ENCODE results near the gene P2RX3. TPM values are rescaled to one million over a fixed set of nuclear protein-coding genes. Genes with fewer than 3 reads are reported as not detected.

The P2RX3 gene
- polyA plus RNA-seq, 3 donors: 0.02 TPM; not detected in 2

Other genes with a start within 250 kb of the P2RX3 start
- gene LRRC55, start 156.4 kb upstream of the P2RX3 start, polyA plus RNA-seq: under 1 TPM in 2 of 3 donors, not detected in 1; 0.10 to 0.18 TPM
- 1 to 10 TPM in 1 of 3 donors, under 1 TPM in 2; 0.34 to 5.9 (median 0.78) TPM for gene APLNR, start 101.1 kb upstream of the P2RX3 start, polyA plus RNA-seq
- 100 to 1,000 TPM in 2 of 3 donors, 10 to 100 TPM in 1; 69.8 to 237 (median 176) TPM for gene TNKS1BP1, start 13.4 kb upstream of the P2RX3 start, polyA plus RNA-seq
- gene SSRP1, start 2.5 kb upstream of the P2RX3 start, polyA plus RNA-seq: 10 to 100 TPM; 57.0 to 63.0 (median 60.1) TPM
- not detected for gene PRG3, start 42.8 kb downstream of the P2RX3 start, polyA plus RNA-seq
- under 1 TPM; 0.13 to 0.79 (median 0.13) TPM for gene PRG2, start 52.3 kb downstream of the P2RX3 start, polyA plus RNA-seq
- gene SLC43A3, start 88.8 kb downstream of the P2RX3 start, polyA plus RNA-seq: 10 to 100 TPM in 2 of 3 donors, 1 to 10 TPM in 1; 9.9 to 51.2 (median 40.7) TPM
- 1 to 10 TPM in 2 of 3 donors, under 1 TPM in 1; 0.56 to 2.1 (median 1.4) TPM for gene RTN4RL2, start 122.2 kb downstream of the P2RX3 start, polyA plus RNA-seq
- gene SLC43A1, start 177.3 kb downstream of the P2RX3 start, polyA plus RNA-seq: 100 to 1,000 TPM in 1 of 3 donors, 10 to 100 TPM in 1, 1 to 10 TPM in 1; 9.8 to 155 (median 16.0) TPM
- gene TIMM10, start 192.4 kb downstream of the P2RX3 start, polyA plus RNA-seq: 10 to 100 TPM; 32.4 to 67.7 (median 57.2) TPM
- gene SMTNL1, start 199.2 kb downstream of the P2RX3 start, polyA plus RNA-seq: under 1 TPM in 1 of 3 donors, not detected in 2; 0.07 TPM
- 100 to 1,000 TPM in 1 of 3 donors, 10 to 100 TPM in 2; 20.1 to 111 (median 38.6) TPM for gene UBE2L6, start 229.3 kb downstream of the P2RX3 start, polyA plus RNA-seq

All from adipose tissue (tissue), 3 donors.